Measurements from ENCODE around the gene SORCS2. TPM values are rescaled to one million over a fixed set of nuclear protein-coding genes. Genes with fewer than 3 reads are reported as not detected.

Gene SORCS2
- total RNA-seq, 4 donors from 2014 or later, result 0.07 to 1.2 (median 0.11) TPM

DNA sequence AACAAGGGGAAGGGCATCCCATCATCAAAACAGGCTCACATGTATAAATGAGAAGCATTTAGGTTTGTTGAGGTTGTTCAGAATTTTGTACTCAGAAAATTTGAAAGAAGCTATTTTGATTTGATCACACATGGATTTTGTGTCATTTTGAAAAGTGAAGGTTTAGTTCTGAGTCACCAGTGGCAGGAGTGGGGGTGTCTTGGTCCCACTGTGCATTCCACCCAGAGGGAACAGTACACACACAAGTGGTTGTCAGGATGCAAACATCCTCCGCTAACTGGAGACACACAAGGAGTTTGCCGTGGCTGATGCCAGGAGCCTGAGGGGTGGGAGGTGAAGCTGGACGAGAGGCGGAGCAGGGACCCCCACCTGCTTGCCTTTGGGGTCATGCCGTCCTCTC is 440.6 kb downstream of the SORCS2 start:
- Histone ChIP-seq H3K9me3 (no peaks in the 10 kb centered on the region), H3K27me3 (peaks cover 0 to 18% (median 10%) of the 10 kb centered on the region in 3 donors), H3K4me1 (no peaks in the 10 kb centered on the region), H3K36me3 (no peaks in the 10 kb centered on the region), H3K27ac (no peak overlapping the region), H3K4me3 (no peak overlapping the region)
- ATAC-seq (no peak), DNase-seq (no peak)
- TF ChIP-seq POLR2A (IDR thresholded peaks at IDR 0.05), result no peak
- TF ChIP-seq, protein P1, sequence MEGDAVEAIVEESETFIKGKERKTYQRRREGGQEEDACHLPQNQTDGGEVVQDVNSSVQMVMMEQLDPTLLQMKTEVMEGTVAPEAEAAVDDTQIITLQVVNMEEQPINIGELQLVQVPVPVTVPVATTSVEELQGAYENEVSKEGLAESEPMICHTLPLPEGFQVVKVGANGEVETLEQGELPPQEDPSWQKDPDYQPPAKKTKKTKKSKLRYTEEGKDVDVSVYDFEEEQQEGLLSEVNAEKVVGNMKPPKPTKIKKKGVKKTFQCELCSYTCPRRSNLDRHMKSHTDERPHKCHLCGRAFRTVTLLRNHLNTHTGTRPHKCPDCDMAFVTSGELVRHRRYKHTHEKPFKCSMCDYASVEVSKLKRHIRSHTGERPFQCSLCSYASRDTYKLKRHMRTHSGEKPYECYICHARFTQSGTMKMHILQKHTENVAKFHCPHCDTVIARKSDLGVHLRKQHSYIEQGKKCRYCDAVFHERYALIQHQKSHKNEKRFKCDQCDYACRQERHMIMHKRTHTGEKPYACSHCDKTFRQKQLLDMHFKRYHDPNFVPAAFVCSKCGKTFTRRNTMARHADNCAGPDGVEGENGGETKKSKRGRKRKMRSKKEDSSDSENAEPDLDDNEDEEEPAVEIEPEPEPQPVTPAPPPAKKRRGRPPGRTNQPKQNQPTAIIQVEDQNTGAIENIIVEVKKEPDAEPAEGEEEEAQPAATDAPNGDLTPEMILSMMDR (IDR thresholded peaks at IDR 0.05 in 4 of 5, conservative IDR thresholded peaks at IDR 0.05 in 1 of 5), result no peak
- intact Hi-C loops (cut with DNase I; ENCODE audit: low total_unique reads), result no loop called here
- in situ Hi-C loops (cut with MboI; ENCODE audit: low sequenced_read_pairs in 4 of 4), result no loop called here

DNA sequence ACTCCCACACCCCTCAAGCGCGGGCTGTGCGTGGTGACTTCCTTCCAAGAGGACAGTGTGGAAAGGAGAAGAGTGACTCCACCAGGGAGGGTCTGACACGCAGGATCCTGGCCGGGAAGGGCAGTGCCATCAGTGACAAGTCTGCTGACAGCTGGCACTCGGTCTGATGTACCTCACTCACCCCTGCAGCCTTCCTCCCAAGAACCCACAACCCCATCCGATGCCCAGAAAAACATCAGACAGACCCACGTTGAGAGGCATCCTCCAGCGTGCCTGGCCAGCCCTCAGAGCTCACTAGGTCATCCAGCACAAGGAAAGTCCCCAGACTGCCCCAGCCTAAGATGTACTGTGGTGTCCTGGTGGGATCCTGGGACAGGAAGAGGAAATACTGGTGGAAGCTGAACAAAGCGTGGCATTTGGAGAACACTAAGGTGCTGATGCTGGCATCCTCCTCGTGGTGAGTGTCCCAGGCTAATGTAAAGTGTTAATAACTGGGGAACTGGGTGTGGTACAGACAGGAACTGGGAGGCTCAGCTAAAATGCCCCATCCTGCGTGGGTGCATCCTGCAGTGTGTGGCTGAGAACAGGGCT is 442.4 kb downstream of the SORCS2 start:
- no peak for ATAC-seq
- Histone ChIP-seq H3K27ac (no peak overlapping the region), H3K9me3 (no peaks in the 10 kb centered on the region), H3K4me3 (no peak overlapping the region), H3K4me1 (no peaks in the 10 kb centered on the region), H3K27me3 (peaks cover 0 to 18% (median 10%) of the 10 kb centered on the region in 3 donors), H3K36me3 (no peaks in the 10 kb centered on the region)
- intact Hi-C loops (cut with DNase I; ENCODE audit: low total_unique reads), result no loop called here
- no peak for DNase-seq
- in situ Hi-C loops (cut with MboI; ENCODE audit: low sequenced_read_pairs in 4 of 4), result no loop called here
- TF ChIP-seq, protein P1 (IDR thresholded peaks at IDR 0.05 in 4 of 5, conservative IDR thresholded peaks at IDR 0.05 in 1 of 5), result no peak
- TF ChIP-seq POLR2A (IDR thresholded peaks at IDR 0.05), result no peak

DNA sequence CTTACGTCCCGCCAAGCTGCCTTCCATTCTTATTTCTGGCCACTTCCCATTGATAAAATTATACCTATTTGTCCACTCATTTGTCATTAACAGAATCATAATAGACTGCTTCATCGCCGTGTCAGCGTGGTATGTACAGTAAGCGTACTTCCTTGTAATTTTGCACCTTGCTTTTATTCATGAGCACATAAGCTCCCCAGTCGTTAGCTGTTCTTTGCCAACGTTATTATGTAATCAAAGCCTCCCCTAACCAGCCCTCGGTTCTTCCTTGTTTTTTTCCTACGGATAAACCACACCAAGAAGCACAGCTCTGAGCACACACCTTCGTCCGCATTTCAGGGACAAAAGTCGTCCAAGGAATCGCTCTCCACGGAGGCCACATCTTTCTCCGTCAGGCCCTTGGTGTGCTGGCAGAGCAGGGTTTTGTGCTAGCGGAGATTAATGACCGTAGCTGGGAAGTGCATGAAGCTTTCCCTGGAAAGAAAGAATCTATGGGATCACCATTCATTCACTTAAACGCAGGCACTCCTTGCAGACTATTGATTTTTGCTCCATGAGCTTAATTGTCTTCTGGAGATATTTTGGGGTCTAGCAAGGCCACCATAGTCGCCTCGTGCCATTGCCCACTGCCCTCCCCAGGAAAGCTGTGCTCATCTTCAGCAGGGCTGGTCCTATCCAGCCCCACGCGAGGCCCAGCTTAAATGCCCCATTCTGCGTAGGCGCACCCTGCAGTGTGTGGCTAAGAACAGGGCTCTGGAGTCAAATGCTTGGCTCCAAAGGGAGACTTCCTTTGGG is 443.3 kb downstream of the SORCS2 start:
- H3K9me3 ChIP-seq, result no peaks in the 10 kb centered on the region
- intact Hi-C loops (cut with DNase I; ENCODE audit: low total_unique reads) (no loop called here), in situ Hi-C loops (cut with MboI; ENCODE audit: low sequenced_read_pairs in 4 of 4) (no loop called here)
- H3K4me3 ChIP-seq, result no peak overlapping the region
- TF ChIP-seq POLR2A (IDR thresholded peaks at IDR 0.05), result no peak
- TF ChIP-seq, protein P1 (IDR thresholded peaks at IDR 0.05 in 4 of 5, conservative IDR thresholded peaks at IDR 0.05 in 1 of 5), result no peak
- no peak overlapping the region for H3K27ac ChIP-seq
- H3K36me3 ChIP-seq, result no peaks in the 10 kb centered on the region
- H3K27me3 ChIP-seq, result peaks cover 0 to 18% (median 10%) of the 10 kb centered on the region in 3 donors
- ATAC-seq, result no peak
- no peaks in the 10 kb centered on the region for H3K4me1 ChIP-seq
- no peak for DNase-seq

DNA sequence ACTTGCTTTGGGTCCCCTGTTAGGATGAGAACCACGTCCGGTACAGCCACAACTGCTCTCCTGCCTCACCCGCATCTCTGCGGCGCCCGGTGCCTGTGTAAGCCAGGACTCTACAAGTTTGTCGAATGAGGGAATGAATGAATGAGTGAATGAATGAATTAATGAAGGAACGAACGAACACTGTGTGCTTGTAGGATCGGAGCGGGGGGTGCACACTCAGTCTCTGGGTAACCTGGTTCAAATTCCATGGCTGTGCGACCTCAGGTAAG is 443.8 kb downstream of the SORCS2 start:
- Histone ChIP-seq H3K36me3 (no peaks in the 10 kb centered on the region), H3K4me1 (no peaks in the 10 kb centered on the region), H3K9me3 (no peaks in the 10 kb centered on the region), H3K4me3 (no peak overlapping the region), H3K27me3 (peaks cover 0 to 18% (median 10%) of the 10 kb centered on the region in 3 donors), H3K27ac (no peak overlapping the region)
- DNase-seq (no peak), ATAC-seq (no peak)
- TF ChIP-seq POLR2A (IDR thresholded peaks at IDR 0.05), result no peak
- TF ChIP-seq, protein P1 (IDR thresholded peaks at IDR 0.05 in 4 of 5, conservative IDR thresholded peaks at IDR 0.05 in 1 of 5), result no peak
- in situ Hi-C loops (cut with MboI; ENCODE audit: low sequenced_read_pairs in 4 of 4), result no loop called here
- intact Hi-C loops (cut with DNase I; ENCODE audit: low total_unique reads), result no loop called here

Data from gastrocnemius medialis (tissue), 4 donors.